Keratinocyte (primary cell): ENCODE data around the gene DDX11. TPM values are rescaled to one million over a fixed set of nuclear protein-coding genes. Genes with fewer than 3 reads are reported as not detected.
"Not testable (repeated sequence)": the region's sequence is repeated elsewhere in the genome, so short reads cannot be mapped to it uniquely, and the experiment has no call there.

ENCODE experiments used
- DNase-seq: peaks from one replicate; pipeline ENCODE4 v3.0.0-alpha.2; 2011; ENCODE audit warnings: low read depth, missing footprints, low spot score
- FAIRE-seq: peaks from 2 replicates; lab custom pipeline; 2011; peaks lifted over from hg19 to GRCh38; lab: Jason Lieb, UNC
- H2AFZ ChIP-seq: 2 replicates; pipeline ENCODE4 v1.6.0; 2012; ENCODE audit warnings: low read length, control low read depth, inconsistent platforms; ENCODE audit not compliant: control insufficient read depth
- H3K27ac ChIP-seq: 2 replicates; pipeline ENCODE4 v1.5.1; 2011; ENCODE audit warnings: low read length; ENCODE audit not compliant: control insufficient read depth, insufficient read depth
- H3K27me3 ChIP-seq: 3 replicates; pipeline ENCODE4 v1.6.0; 2011; ENCODE audit warnings: low read length; ENCODE audit not compliant: control insufficient read depth, insufficient read depth; ENCODE audit errors: extremely low read depth
- H3K36me3 ChIP-seq, 2 experiments: 2 replicates in 1 of 2; 3 replicates in 1 of 2; pipeline ENCODE4 v1.5.1; 2011; ENCODE audit warnings: low read length in 2 of 2, mild to moderate bottlenecking in 1 of 2; ENCODE audit not compliant: control insufficient read depth in 2 of 2, insufficient read depth in 2 of 2; ENCODE audit errors: extremely low read depth in 1 of 2
- H3K4me1 ChIP-seq: 3 replicates; pipeline ENCODE4 v1.5.1; 2011; ENCODE audit warnings: low read length; ENCODE audit not compliant: control insufficient read depth, insufficient read depth; ENCODE audit errors: extremely low read depth
- H3K4me2 ChIP-seq: 3 replicates; pipeline ENCODE4 v1.6.0; 2011; ENCODE audit warnings: low read depth, low read length; ENCODE audit not compliant: control insufficient read depth, insufficient read depth; ENCODE audit errors: extremely low read depth
- H3K4me3 ChIP-seq, 3 experiments: fragments of 200-600 bp in 1 of 3; sonication (generic) in 1 of 3; 2 replicates in 2 of 3; 3 replicates in 1 of 3; pipeline ENCODE4 v1.5.1; 2011 to 2016; ENCODE audit warnings: low read length in 3 of 3, mild to moderate bottlenecking in 3 of 3, control low read depth in 2 of 3, inconsistent platforms in 1 of 3, low read depth in 1 of 3, mixed read lengths in 1 of 3, mixed run types in 1 of 3, moderate library complexity in 1 of 3; ENCODE audit not compliant: control insufficient read depth in 2 of 3, insufficient read depth in 2 of 3; ENCODE audit errors: extremely low read depth in 1 of 3
- H3K79me2 ChIP-seq: 2 replicates; pipeline ENCODE4 v1.6.0; 2012; ENCODE audit warnings: low read length; ENCODE audit not compliant: control insufficient read depth, insufficient read depth
- H3K9ac ChIP-seq: 3 replicates; pipeline ENCODE4 v1.6.0; 2011; ENCODE audit warnings: low read length; ENCODE audit not compliant: control insufficient read depth, insufficient read depth; ENCODE audit errors: extremely low read depth
- H3K9me1 ChIP-seq: 3 replicates; pipeline ENCODE4 v1.6.0; 2011; ENCODE audit warnings: low read length; ENCODE audit not compliant: control insufficient read depth, insufficient read depth; ENCODE audit errors: extremely low read depth
- H3K9me3 ChIP-seq: 2 replicates; pipeline ENCODE4 v1.5.1; 2012; ENCODE audit warnings: low read depth, low read length; ENCODE audit not compliant: control insufficient read depth
- H4K20me1 ChIP-seq: 3 replicates; pipeline ENCODE4 v1.6.0; 2011; ENCODE audit warnings: low read length; ENCODE audit not compliant: control insufficient read depth, insufficient read depth; ENCODE audit errors: extremely low read depth
- dilution Hi-C: fragments of 300-500 bp; cut with MboI; formaldehyde crosslinking; loops from one replicate; pipeline ENCODE4 v1.7.0; 2020; ENCODE audit warnings: low sequenced_read_pairs; ENCODE audit not compliant: extremely low pct_ligation_motif_present
- polyA plus RNA-seq, 5 experiments: library from polyadenylated mRNA; depleted of rRNA in 3 of 5; stranded (reverse) in 3 of 5; stranded (forward) in 1 of 5; unstranded in 1 of 5; fragments of >200 nt; gene quantifications; 1 replicate in 1 of 5; 2 replicates in 3 of 5; 3 replicates in 1 of 5; pipeline versions ENCODE4 v1.2.1 to v1.2.3, GENCODE V29; 2011 to 2012; ENCODE audit warnings: missing spikeins in 2 of 5, low read depth in 1 of 5, low replicate concordance in 1 of 5

DDX11 gene
- polyA plus RNA-seq, 1 donor (not counting 4 experiments of a cell fraction or from before 2014, with no cell fraction given), result 11.2 TPM

DNA sequence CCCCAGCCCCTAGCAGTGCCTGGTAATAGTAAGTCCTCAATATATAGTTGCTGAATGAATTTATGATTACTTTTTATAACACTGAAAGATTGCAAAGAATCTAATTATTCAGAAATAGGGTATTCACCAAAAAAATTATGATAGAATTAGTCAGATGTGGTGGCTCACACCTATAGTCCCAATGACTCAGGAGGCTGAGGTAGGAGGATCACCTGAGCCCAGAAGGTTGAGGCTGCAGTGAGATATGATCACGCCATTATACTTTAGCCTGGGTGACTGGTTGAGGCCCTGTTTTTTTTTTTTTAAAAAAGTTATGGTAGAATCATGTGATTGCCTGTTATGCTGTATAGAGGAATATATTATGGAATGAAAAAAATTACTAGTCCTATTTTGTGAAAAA lies 21.5 kb upstream of the DDX11 start:
- H2AFZ ChIP-seq, H3K9ac ChIP-seq, H3K79me2 ChIP-seq, H3K4me3 ChIP-seq, H3K4me1 ChIP-seq, H3K36me3 ChIP-seq, H3K27ac ChIP-seq, FAIRE-seq, dilution Hi-C loops, H3K27me3 ChIP-seq, H4K20me1 ChIP-seq, H3K4me2 ChIP-seq, H3K9me3 ChIP-seq, DNase-seq, H3K9me1 ChIP-seq: not testable (repeated sequence)

DNA sequence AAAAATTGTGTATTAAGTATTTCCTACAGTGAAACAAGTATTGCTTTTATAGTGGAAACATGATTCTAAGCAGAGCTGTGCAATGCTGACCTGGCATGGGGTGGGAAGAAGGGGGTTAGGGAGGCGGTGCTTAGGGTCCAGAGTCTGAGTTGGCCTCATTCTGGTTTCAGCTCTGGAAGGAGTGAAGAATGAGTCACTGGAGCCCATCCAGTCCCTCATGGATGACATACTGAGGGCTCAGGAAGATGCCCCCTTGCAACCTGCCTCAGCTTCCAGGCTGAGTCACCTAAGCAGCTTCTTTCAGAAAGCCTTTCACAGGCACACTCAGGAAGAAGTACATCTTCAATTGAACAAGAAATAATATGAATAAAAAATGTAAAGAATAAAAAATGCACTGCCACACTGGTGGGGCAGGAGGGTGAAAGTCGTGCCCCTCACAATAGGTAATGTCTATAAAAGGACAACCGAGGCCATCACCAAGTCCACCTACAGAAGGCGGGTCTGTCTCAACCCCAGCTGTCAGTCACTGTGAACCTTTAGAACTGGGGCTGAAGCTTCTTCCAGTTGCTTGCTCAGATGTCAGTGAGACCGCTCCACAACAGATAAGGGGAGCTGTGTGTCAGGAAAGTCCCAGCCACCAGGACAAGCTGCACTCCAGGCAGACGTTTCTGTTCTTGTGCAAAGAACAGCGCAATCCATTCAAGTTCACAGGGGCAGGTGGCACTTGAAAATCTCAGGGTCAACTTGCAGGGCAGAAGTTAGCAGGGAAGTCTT lies 20.8 kb upstream of the DDX11 start:
- H3K4me1 ChIP-seq, H3K4me2 ChIP-seq, DNase-seq, H4K20me1 ChIP-seq, H3K9me1 ChIP-seq, H3K4me3 ChIP-seq, H3K79me2 ChIP-seq, H3K36me3 ChIP-seq, H3K27ac ChIP-seq, H3K9me3 ChIP-seq, H3K9ac ChIP-seq, dilution Hi-C loops, H2AFZ ChIP-seq, H3K27me3 ChIP-seq: not testable (repeated sequence)
- peak; percentile 41 for FAIRE-seq

DNA sequence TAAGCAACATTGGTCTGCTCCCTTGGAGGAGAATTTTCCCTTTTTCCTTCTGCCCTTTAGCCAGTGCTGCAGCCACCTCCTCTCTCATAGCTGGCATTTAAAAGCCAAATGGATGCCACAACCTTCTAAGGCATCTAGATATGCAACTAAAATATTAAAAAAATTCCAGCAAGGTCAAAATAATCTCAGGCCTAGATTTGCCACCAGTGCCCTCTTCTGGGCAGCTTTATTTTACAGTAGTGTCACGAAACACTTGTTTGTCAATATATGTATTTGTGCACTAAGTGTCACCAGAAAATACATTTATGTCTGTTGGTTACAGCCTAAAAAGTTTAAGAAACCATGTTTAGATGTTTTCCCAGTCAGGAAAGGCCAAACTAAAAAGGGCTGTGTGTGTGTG lies 19.7 kb upstream of the DDX11 start:
- H3K9me1 ChIP-seq, H4K20me1 ChIP-seq, H3K4me3 ChIP-seq, dilution Hi-C loops, H3K27me3 ChIP-seq, H3K4me1 ChIP-seq, H3K27ac ChIP-seq, H3K79me2 ChIP-seq, H3K9ac ChIP-seq, H2AFZ ChIP-seq, H3K9me3 ChIP-seq, DNase-seq, H3K36me3 ChIP-seq, FAIRE-seq, H3K4me2 ChIP-seq: not testable (repeated sequence)
